SU-DHL-6 (cell line): Measurements from ENCODE around the gene ATP6V1G2.

Source experiments
- EZH2phosphoT487 ChIP-seq: fragments of 200-600 bp; sonication (generic), shearing (Covaris generic); conservative IDR thresholded peaks from 2 replicates; pipeline ENCODE4 v1.6.1; 2018; ENCODE audit warnings: mild to moderate bottlenecking, antibody characterized with exemption, low read length, moderate library complexity, mixed read lengths
- TF ChIP-seq, protein P1 (sequence below): fragments of 200-600 bp; sonication (generic); IDR thresholded peaks from one replicate; pipeline ENCODE4 v1.5.1; 2017; ENCODE audit warnings: antibody characterized with exemption, mild to moderate bottlenecking, low read length, moderate library complexity; ENCODE audit not compliant: insufficient read depth, poor library complexity, severe bottlenecking

GRCh38 chr6:31572041-31572911 is 25.9 kb upstream of the ATP6V1G2 start, which contains the start of gene LTA:
- TF ChIP-seq, protein P1, sequence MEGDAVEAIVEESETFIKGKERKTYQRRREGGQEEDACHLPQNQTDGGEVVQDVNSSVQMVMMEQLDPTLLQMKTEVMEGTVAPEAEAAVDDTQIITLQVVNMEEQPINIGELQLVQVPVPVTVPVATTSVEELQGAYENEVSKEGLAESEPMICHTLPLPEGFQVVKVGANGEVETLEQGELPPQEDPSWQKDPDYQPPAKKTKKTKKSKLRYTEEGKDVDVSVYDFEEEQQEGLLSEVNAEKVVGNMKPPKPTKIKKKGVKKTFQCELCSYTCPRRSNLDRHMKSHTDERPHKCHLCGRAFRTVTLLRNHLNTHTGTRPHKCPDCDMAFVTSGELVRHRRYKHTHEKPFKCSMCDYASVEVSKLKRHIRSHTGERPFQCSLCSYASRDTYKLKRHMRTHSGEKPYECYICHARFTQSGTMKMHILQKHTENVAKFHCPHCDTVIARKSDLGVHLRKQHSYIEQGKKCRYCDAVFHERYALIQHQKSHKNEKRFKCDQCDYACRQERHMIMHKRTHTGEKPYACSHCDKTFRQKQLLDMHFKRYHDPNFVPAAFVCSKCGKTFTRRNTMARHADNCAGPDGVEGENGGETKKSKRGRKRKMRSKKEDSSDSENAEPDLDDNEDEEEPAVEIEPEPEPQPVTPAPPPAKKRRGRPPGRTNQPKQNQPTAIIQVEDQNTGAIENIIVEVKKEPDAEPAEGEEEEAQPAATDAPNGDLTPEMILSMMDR, result no peak
- no peak for TF ChIP-seq EZH2phosphoT487
